CD4-positive, alpha-beta T cell treated with Interleukin-1 beta for 1 hour (primary cell): Measurements from ENCODE around the gene MYL5.

Experiments
- DNase-seq, 2 donors: peaks; one replicate each; pipeline ENCODE4 v3.0.0-alpha.2; 2020 to 2022

The MYL5 gene

GRCh38 chr4:675036-675882 is 917 bp downstream of the MYL5 start:
- no peak for DNase-seq

- peak in 1 of 2 donors; percentile 20 for DNase-seq
Observed at GRCh38 chr4:675980-676870, 1.9 kb downstream of the MYL5 start.

GRCh38 chr4:676871-677235 is 2.5 kb downstream of the MYL5 start:
- no peak for DNase-seq

- peak in 1 of 2 donors; percentile 42 for DNase-seq
Observed at GRCh38 chr4:677431-678293, 3.3 kb downstream of the MYL5 start.

- no peak for DNase-seq
Observed at GRCh38 chr4:678331-679103, 4.2 kb downstream of the MYL5 start.

- no peak for DNase-seq
Observed at GRCh38 chr4:679104-679481, 4.8 kb downstream of the MYL5 start.

- no peak for DNase-seq
Observed at GRCh38 chr4:679629-680028, 5.3 kb downstream of the MYL5 start.

- no peak for DNase-seq
Observed at GRCh38 chr4:680091-680490, 5.7 kb downstream of the MYL5 start.

GRCh38 chr4:680551-680927 is 6.2 kb downstream of the MYL5 start:
- peak; percentile 28 to 45 for DNase-seq

GRCh38 chr4:680928-681645 is 6.7 kb downstream of the MYL5 start:
- DNase-seq = peak; percentile 67 to 72

GRCh38 chr4:681736-682451 is 7.6 kb downstream of the MYL5 start:
- DNase-seq = peak; percentile 51 to 65

- no peak for DNase-seq
Observed at GRCh38 chr4:682490-683172, 8.3 kb downstream of the MYL5 start.

- DNase-seq = no peak
Observed at GRCh38 chr4:683247-683897, 9.0 kb downstream of the MYL5 start.

GRCh38 chr4:683982-684622 is 9.8 kb downstream of the MYL5 start:
- peak; percentile 32 to 34 for DNase-seq

GRCh38 chr4:684623-685327 is 10.4 kb downstream of the MYL5 start:
- DNase-seq = no peak

- DNase-seq = no peak
Observed at GRCh38 chr4:685679-686412, 11.5 kb downstream of the MYL5 start.

GRCh38 chr4:686413-687040 is 12.2 kb downstream of the MYL5 start:
- DNase-seq = no peak
